ENCODE data around the gene WAC. TPM values are rescaled to one million over a fixed set of nuclear protein-coding genes. Genes with fewer than 3 reads are reported as not detected.
"Not testable (repeated sequence)": the region's sequence is repeated elsewhere in the genome, so short reads cannot be mapped to it uniquely, and the experiment has no call there.

Gene WAC
- total RNA-seq (100 to 1,000 TPM in 4 of 5 donors, 10 to 100 TPM in 1; 79.0 to 182 (median 137) TPM), polyA plus RNA-seq (10 to 100 TPM; 22.8 to 52.4 (median 31.4) TPM)
- long read RNA-seq, donor 1, result 0 reads
- long read RNA-seq, donor 2, full-length matches to known transcripts, result 2 of 30 reads
- long read RNA-seq, donor 2, partial matches to known transcripts, result 22 of 30 reads
- long read RNA-seq, donor 2, other reads (novel, unspliced or antisense), result 6 of 30 reads
- long read RNA-seq, donor 3, partial matches to known transcripts, result 12 of 15 reads
- long read RNA-seq, donor 3, other reads (novel, unspliced or antisense), result 0 of 15 reads
- long read RNA-seq, donor 4, result 0 reads
- long read RNA-seq, donor 5, partial matches to known transcripts, result 0 of 3 reads
- long read RNA-seq, donor 5, other reads (novel, unspliced or antisense), result 0 of 3 reads
- long read RNA-seq, donor 6, full-length matches to known transcripts, result 10 of 58 reads
- long read RNA-seq, donor 6, partial matches to known transcripts, result 18 of 58 reads
- long read RNA-seq, donor 6, other reads (novel, unspliced or antisense), result 30 of 58 reads
- long read RNA-seq, donor 7, partial matches to known transcripts, result 20 of 31 reads
- long read RNA-seq, donor 7, other reads (novel, unspliced or antisense), result 8 of 31 reads
- long read RNA-seq, donor 8, partial matches to known transcripts, result 0 of 1 reads
- long read RNA-seq, donor 8, other reads (novel, unspliced or antisense), result 0 of 1 reads
- long read RNA-seq, donor 9, partial matches to known transcripts, result 0 of 1 reads
- long read RNA-seq, donor 9, other reads (novel, unspliced or antisense), result 0 of 1 reads
- long read RNA-seq, donor 10, partial matches to known transcripts, result 0 of 3 reads
- long read RNA-seq, donor 10, other reads (novel, unspliced or antisense), result 0 of 3 reads

GRCh38 chr10:28532337-28533185 is at the start of gene WAC:
Gene WAC (plus strand): TSS chr10:28533118. CDS start chr10:28533580, 462 bp downstream.
- Histone ChIP-seq H3K27me3 (no peaks in the 10 kb centered on the region), H3K9me3 (no peaks in the 10 kb centered on the region), H3K4me3 (peak within 1 kb of the TSS; percentile 73 to 99 (median 80)), H3K36me3 (peaks cover 22 to 25% (median 24%) of the 10 kb centered on the region in 4 donors), H3K4me1 (peaks cover 9 to 61% (median 37%) of the 10 kb centered on the region in 4 donors), H3K27ac (peak within 1 kb of the TSS; percentile 96 to 99 (median 99))
- DNase-seq, result peak; percentile 97 to 98
- TF ChIP-seq CTCF (IDR thresholded peaks at IDR 0.05) (peak in 1 of 7 experiments; percentile 16), POLR2A (IDR thresholded peaks at IDR 0.05) (peak in 2 of 4 donors; percentile 31 to 66), EP300 (IDR thresholded peaks at IDR 0.05) (no peak), POLR2AphosphoS5 (IDR thresholded peaks at IDR 0.05) (peak; percentile 49 to 82 (median 68))
- intact Hi-C loops (cut with DNase I; ENCODE audit: low total_unique reads), result no loop called here
- WGBS, 5 donors, result 0 to 1% (median 0%) methylated on average over 41 to 101 of the region's 102 CpGs

GRCh38 chr10:28489206-28489605 is 43.7 kb upstream of the WAC start:
- no peak for TF ChIP-seq CTCF (IDR thresholded peaks at IDR 0.05)
- Histone ChIP-seq H3K36me3 (no peaks in the 10 kb centered on the region), H3K9me3 (no peaks in the 10 kb centered on the region), H3K27ac (no peak overlapping the region), H3K4me3 (no peak overlapping the region), H3K4me1 (no peaks in the 10 kb centered on the region), H3K27me3 (no peaks in the 10 kb centered on the region)
- intact Hi-C loops (cut with DNase I; ENCODE audit: low total_unique reads), result no loop called here
- no peak for DNase-seq
- WGBS, 5 donors, result 79 to 94% (median 93%) methylated on average over 6 of the region's 6 CpGs

GRCh38 chr10:28490256-28490865 is 42.6 kb upstream of the WAC start:
- H3K36me3 ChIP-seq; H3K4me1 ChIP-seq; H3K27me3 ChIP-seq; H3K9me3 ChIP-seq; H3K27ac ChIP-seq; intact Hi-C loops (cut with DNase I; ENCODE audit: low total_unique reads); H3K4me3 ChIP-seq; DNase-seq: not testable (repeated sequence)
- WGBS, 5 donors, result 80 to 97% (median 84%) methylated on average over 2 of the region's 2 CpGs

GRCh38 chr10:28492116-28492920 is 40.6 kb upstream of the WAC start:
- no peak for TF ChIP-seq CTCF (IDR thresholded peaks at IDR 0.05)
- TF ChIP-seq POLR2A (IDR thresholded peaks at IDR 0.05), result no peak
- TF ChIP-seq POLR2AphosphoS5 (IDR thresholded peaks at IDR 0.05), result no peak
- TF ChIP-seq EP300 (IDR thresholded peaks at IDR 0.05), result no peak
- 66 to 78% (median 75%) methylated on average over 12 of the region's 12 CpGs for WGBS, 5 donors
- no peaks in the 10 kb centered on the region for H3K27me3 ChIP-seq
- peaks cover 7 to 16% (median 12%) of the 10 kb centered on the region in 4 donors for H3K4me1 ChIP-seq
- H3K36me3 ChIP-seq, result no peaks in the 10 kb centered on the region
- H3K9me3 ChIP-seq, result no peaks in the 10 kb centered on the region
- DNase-seq, result peak in 1 of 2 donors; percentile 23
- intact Hi-C loops (cut with DNase I; ENCODE audit: low total_unique reads), result no loop called here
- H3K4me3 ChIP-seq, result no peak overlapping the region
- peak overlapping the region in 2 of 5 donors; percentile 28 to 56 for H3K27ac ChIP-seq

All from stomach (tissue), 19 donors.